Erythroblast (primary cell): ENCODE data around the gene DZIP3.

ENCODE experiments used
- GATA1 ChIP-seq: IDR thresholded peaks from 2 replicates; pipeline ENCODE4 v1.6.1; 2011; ENCODE audit warnings: low read depth, mild to moderate bottlenecking, control low read depth, low read length, moderate library complexity
- POLR2A ChIP-seq: IDR thresholded peaks from 2 replicates; pipeline ENCODE4 v1.6.1; 2011; ENCODE audit warnings: mild to moderate bottlenecking, low read length

- no peak for TF ChIP-seq POLR2A
- TF ChIP-seq GATA1, result no peak
Measured at GRCh38 chr3:108548304-108548703, 41.2 kb upstream of the DZIP3 start.
